Measurements from ENCODE around the gene NPTXR.

DNA sequence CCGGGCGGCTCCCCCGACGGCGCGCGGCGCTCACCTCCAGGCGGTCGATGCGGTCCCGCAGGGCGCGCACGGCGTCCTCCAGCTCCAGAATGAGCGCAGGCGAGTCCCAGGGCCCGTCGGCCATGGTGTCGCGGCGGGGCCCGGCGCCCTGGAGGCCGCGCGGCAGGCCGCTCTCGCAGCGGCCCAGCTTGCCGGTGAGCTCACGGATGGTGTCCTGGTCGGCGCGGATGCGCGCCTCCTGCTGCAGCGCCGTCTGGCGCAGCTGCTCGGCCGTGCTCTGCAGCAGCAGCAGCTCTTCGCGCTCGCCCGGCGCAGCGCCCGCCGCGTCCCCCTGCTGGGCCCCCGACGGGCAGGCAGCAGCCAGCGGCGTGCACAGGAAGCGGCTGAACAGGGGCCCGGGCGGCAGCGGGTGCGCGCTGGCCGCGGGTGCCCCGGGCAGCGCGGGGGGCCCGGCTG, 599 bp downstream of the NPTXR start:
- TF ChIP-seq POLR2A (IDR thresholded peaks at IDR 0.05; ENCODE audit: low read depth, low read length) (no peak), BHLHE40 (IDR thresholded peaks at IDR 0.05; ENCODE audit: low read depth, low read length) (no peak), RAD21 (IDR thresholded peaks at IDR 0.05; ENCODE audit: low read length) (peak; percentile 47), RFX5 (IDR thresholded peaks at IDR 0.05; ENCODE audit: low read depth, low read length) (no peak), MAFK (IDR thresholded peaks at IDR 0.05; ENCODE audit: low read depth, low read length) (no peak), MXI1 (IDR thresholded peaks at IDR 0.05; ENCODE audit: borderline replicate concordance, low read depth, low read length) (no peak; the same call in 1 of the 2 replicates), CEBPB (IDR thresholded peaks at IDR 0.05; ENCODE audit: low read depth, low read length) (no peak), SMC3 (IDR thresholded peaks at IDR 0.05; ENCODE audit: low read depth, low read length) (peak; percentile 47)
- TF ChIP-seq, protein P1, sequence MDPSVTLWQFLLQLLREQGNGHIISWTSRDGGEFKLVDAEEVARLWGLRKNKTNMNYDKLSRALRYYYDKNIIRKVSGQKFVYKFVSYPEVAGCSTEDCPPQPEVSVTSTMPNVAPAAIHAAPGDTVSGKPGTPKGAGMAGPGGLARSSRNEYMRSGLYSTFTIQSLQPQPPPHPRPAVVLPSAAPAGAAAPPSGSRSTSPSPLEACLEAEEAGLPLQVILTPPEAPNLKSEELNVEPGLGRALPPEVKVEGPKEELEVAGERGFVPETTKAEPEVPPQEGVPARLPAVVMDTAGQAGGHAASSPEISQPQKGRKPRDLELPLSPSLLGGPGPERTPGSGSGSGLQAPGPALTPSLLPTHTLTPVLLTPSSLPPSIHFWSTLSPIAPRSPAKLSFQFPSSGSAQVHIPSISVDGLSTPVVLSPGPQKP (IDR thresholded peaks at IDR 0.05; ENCODE audit: borderline replicate concordance, low read depth, low read length): no peak
- TF ChIP-seq, protein P2, sequence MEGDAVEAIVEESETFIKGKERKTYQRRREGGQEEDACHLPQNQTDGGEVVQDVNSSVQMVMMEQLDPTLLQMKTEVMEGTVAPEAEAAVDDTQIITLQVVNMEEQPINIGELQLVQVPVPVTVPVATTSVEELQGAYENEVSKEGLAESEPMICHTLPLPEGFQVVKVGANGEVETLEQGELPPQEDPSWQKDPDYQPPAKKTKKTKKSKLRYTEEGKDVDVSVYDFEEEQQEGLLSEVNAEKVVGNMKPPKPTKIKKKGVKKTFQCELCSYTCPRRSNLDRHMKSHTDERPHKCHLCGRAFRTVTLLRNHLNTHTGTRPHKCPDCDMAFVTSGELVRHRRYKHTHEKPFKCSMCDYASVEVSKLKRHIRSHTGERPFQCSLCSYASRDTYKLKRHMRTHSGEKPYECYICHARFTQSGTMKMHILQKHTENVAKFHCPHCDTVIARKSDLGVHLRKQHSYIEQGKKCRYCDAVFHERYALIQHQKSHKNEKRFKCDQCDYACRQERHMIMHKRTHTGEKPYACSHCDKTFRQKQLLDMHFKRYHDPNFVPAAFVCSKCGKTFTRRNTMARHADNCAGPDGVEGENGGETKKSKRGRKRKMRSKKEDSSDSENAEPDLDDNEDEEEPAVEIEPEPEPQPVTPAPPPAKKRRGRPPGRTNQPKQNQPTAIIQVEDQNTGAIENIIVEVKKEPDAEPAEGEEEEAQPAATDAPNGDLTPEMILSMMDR (conservative IDR thresholded peaks at IDR 0.05; ENCODE audit: low read depth, low read length): peak; percentile 45
- TF ChIP-seq, protein P3, sequence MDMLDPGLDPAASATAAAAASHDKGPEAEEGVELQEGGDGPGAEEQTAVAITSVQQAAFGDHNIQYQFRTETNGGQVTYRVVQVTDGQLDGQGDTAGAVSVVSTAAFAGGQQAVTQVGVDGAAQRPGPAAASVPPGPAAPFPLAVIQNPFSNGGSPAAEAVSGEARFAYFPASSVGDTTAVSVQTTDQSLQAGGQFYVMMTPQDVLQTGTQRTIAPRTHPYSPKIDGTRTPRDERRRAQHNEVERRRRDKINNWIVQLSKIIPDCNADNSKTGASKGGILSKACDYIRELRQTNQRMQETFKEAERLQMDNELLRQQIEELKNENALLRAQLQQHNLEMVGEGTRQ (IDR thresholded peaks at IDR 0.05; ENCODE audit: low read depth, low read length): no peak

Data from IMR-90 (cell line).